GM21367 (cell line): Measurements from ENCODE around the gene DPF1.

Source experiments
- ATAC-seq: cut with Tn5 transposase; IDR thresholded peaks from one replicate; pipeline ENCODE4 v1.9.1; 2021; ENCODE audit not compliant: unreplicated experiment

The DPF1 gene

DNA sequence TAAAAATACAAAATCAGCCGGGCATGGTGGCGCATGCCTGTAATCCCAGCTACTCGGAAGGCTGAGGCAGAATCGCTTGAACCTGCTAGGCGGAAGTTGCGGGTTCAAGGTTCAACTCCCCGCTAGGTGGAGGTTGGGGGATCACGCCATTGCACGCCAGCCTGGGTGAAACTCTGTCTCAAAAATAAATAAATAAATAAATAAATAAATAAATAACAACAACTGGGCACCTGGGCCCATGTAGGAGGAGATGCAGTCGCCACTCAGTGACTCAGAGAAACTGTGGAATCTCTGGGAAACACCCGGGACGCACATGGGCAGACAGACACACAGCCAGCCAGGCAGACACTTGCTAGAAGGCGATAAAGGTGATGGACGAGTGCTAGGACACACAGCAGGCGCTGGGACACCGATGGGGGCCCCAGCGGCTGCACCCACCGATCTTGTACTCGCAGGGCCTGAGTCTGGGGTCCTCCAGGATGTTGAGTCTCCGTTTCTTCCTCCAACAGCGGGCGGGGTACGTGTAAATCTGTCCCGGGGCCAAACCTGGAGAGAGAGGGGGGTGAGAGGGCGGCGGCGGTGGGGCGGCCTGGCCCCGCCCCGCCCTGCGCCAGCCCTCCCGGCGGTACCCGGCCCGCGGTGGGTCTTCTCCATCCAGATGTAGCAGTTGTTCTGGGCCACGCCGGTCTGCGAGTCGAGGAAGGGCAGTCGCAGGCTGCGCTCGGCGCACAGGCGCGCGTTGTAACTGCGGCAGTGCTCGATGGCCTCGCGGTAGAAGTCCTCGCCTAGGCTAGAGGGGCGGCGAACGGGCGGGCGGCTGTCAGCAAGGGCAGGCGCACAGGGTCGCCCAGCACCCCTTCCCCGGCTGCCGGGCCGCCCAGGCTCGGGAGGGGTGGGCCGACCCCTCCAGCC, 1.8 kb downstream of the DPF1 start:
- no peak for ATAC-seq

DNA sequence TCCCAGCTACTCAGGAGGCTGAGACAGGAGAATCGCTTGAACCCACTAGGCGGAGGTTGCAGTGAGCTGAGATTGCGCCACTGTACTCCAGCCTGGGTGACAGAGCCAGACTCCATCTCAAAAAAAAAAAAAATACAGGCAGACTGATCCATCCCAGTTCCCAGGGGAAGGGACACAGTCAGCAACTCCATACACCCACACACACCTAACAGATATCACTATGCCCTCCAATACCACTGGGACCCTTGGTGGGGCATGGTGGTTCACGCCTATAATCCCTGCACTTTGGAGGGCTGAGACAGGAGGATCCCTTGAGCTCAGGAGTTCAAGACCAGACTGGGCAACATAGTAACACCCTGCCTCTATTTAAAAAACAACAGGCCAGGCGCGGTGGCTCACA, 2.6 kb downstream of the DPF1 start:
- no peak for ATAC-seq

DNA sequence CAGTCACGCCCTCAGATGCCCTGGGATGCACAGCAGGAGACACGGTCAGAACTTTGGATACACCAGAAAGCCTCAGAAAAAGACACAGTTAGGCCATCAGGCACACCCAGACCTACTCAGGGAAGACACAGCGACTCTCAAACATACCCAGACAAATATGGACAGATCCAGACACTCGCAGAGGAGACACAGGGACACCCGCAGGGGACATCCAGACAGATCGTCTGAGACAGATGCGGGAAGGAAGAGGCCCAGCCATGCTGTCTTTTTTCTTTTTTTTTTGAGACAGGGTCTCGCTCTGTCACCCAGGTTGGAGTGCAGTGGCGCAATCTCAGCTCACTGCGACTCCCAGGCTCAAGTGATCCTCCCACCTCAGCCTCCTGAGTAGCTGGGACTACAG, 4.8 kb downstream of the DPF1 start:
- no peak for ATAC-seq

DNA sequence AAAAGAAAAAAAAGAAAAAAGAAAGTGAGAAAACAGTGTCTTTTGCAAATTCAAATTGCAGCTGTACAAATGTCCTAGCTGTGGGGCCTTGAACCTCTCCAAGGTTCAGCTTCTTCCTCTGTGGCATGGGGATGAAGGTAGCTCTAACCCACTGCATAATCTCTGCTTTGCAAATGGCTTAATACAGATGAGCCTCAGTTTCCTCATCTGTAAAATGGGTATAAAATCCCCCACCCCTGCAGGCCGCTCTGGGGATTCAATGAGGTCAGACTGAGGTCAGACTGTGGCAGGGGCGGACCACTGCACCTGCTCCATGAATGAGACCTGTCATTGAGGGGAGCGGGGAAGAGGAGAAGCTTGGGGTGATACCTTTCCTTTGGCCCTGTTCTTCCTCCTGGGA, 5.8 kb downstream of the DPF1 start:
- ATAC-seq = no peak

DNA sequence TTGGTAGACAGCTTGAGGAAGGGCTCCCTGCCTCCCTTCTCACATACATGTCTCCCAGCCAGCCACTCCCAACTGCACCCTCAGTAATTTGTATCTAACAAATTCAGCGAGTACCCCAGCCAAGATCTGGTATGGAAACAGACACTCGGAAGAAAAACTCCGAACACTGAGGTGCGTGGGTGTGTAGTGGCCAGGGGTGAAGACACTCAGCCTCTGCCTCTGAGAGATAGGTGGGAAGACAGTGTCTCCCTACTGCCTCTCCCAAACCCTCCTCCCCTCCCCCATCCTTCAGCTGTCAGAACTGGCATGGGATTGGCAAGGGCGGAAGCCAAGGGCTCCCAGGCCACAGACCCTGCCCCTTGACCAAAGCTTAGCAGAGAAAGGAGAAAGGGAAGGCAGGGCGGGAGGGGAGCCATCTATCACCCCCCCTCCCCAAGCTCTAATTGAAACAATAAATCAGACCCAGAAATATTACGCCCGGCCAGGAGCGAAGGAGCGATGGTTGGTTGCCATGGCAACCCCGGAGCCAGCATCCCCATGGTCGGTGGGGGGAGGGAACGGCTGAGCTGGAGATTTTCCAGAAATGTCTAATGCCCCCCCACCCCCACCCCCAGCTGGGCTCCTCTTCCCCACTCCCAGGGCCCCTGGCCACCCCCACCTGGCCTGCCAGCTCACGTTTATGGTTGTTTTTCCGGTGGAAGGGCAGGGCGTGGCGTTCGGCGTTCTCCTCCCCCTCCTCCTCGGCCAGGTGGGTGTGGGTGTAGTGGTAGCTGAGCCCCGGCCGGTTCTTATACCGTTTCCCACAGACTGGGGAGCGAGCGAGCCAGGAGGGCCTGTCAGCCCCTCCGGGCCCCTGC, 7.0 kb downstream of the DPF1 start:
- no peak for ATAC-seq

DNA sequence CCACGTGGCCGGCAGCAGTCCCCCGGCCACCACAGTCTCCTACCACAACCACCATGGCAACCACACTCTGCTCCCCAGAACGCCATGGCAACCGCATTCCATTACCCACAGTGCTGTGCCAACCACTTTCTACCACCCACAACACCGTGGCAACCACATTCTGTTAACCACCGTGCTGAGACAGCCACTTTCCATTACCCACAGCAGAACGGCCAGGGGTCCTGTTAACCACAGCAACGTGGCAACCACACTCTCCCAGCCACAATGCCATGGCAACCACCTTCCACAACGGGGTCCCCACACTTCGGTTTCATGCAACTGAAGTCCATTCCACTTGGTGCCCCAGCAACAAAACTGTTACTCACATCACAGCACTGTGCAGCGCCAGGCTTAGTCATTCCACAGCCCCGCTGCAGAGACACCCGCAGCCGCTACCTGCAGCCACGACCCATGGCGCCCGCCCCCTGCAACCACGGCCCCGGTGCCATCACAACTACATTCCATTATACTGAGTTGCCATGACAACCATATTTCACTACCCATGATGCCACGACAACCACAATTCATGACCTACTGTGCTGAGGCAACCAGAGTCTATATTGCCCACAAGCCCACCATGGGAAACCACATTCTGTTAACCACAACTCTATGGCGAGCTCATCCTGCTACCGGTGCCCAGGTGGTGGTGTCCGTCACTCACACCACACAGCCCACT, 10.0 kb downstream of the DPF1 start:
- ATAC-seq = no peak

DNA sequence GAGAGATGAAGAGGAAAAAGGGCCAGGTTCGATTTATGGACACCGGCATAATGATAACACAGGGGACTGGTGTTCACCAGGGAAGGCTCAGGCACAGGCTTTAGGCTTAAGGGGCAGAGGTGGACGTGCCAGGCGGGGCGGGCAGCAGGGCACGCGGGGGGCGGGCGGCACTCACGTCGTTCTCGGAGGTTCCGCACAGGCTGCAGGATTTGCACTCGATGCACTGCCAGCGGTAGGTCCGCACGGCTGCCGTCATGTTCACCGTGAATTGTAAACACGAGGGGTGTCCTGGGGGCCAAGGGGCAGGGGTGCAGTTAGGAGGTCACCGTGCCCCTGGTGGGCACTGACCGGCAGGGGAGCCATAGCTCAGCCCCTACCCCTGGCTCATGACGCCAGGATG, 10.6 kb downstream of the DPF1 start:
- no peak for ATAC-seq

DNA sequence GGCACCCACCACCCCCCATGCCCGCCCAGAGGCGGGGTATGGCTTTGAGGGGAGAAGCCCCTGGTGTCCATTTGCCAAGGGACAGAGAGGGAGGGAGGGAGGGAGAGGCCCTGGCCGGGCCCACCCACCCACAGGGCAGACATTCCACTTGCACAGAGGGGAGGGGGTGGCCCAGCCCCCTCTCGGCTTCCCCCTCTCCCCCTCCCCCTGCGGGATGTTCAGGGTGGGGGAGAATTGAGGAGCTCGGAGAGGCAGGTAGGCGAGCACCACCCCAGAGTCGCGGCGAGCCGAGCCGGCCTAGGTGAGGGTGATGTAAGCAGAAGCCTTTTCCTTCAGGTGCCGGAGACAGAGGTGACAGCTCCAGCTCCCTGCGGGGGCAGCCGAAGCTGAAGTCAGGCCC, 12.3 kb downstream of the DPF1 start:
- no peak for ATAC-seq

DNA sequence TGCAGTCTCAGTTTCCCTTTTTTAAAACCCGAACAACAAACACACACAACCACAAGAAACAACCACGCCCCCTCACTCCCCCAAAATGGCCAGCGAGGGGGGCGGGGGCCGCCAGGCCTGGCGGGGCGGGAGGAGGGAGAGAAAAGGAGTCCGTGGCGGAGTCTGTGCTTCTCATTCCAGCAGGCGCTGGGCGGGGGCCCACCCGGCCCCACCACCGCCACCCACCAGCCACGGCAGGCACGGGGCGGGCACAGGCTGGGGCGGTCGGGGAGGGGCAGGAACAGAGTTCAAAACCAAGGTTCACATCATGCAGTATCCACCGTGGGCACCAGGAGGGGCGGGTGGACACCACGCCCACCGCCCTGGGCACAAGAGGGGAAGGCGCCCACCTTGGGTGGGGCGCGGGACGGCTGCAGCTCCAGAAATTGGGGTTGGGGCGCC, 12.9 kb downstream of the DPF1 start:
- ATAC-seq = no peak

DNA sequence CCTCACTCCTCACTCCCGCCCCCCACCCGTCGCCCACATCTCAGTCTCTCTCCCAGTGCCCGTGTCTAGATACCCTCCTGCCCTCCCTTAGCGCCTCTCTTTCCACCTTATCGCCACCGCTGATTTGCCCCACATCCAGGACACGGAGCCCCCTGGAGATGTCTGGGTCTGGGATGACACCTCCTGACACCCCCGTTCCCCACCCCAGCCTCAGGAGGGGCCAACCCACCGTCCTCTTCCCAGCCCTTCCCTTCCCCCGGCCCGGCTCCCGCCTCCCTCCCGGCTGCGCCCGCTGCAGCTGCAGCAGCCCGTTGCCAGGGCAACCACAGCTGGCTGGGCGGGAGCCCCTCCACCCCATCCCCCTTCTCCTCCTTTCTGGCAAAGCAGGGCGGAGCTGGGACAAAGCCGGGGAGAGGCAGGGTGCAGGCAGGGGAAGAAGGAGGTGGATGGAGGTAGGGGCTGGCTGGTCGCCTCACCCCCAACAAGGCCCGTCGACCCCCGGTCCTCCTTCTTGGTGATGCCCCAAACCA, 13.5 kb downstream of the DPF1 start:
- no peak for ATAC-seq

DNA sequence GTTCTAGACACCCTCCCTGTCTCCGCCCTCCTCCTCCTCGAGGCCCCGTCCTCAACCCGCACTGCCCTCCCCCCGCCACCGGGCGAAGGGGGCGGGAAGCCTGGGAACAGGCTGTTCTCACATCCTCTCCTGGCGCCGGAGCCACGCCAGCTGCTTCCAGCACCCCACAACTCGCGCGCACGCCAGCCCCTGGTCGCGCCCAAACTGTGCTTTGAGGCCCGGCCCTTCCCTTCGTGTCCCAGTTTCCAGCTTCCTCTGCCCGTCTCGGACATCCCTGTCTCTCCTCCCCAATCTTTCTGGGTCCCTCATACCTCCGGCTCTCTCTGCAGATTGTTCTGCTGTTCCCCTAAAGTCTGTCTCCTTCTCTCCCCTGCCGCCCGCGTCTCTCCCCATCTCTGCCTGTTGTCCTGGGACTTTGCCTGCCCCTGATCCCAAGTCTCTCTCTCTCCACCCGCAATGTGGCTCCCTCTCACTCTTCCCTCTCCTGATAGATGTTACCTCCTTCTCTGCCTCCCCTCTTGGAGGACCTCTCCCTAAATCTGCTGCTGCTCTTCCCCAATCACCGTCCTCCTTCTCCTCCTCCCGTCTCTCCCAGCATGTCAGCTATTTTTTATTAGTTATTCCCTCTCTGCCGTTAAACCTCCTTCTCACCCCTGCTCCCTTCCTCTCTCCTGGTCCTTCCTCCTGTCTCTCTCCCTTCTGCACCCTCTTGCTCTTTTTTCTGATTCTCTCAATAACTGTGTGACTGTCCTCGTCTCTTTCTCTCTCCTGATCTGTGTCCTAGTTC, 14.2 kb downstream of the DPF1 start:
- ATAC-seq = no peak

DNA sequence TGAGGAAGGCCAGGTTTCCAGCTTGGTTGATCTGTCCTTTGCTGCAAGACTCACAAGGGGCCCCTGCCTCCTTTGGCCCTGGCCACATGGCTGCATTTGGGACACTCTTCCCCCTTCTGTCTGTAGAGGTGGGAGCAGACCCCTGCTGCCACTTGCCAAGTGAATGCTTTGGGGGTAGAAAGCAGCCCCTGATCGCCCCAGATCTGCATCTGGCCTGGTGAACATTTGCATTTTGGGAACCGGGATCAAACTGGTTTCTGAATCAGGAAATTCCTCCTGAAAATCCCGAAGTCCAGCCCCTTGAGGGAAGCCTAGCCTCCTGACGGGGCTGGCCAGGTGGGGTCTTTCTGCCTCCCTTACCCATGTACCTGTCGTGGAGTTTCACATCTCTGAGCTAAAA, 14.9 kb downstream of the DPF1 start:
- no peak for ATAC-seq

DNA sequence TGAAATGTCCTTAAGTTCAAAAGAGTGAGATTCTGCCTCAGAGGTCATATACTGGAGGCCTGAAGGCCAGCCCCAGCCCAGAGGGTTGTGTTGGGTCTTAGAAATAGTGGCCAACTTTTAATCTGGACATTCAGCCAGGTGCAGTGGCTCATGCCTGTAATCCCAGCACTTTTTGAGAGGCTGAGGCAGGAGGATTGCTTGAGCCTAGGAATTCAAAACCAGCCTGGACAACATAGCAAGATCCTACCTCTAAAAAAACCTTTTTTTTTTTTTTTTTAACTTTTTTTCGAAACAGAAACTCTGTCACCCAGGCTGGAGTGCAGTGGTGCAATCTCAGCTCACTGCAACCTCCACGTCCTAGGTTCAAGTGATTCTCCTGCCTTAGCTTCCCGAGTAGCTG, 15.5 kb downstream of the DPF1 start:
- no peak for ATAC-seq

DNA sequence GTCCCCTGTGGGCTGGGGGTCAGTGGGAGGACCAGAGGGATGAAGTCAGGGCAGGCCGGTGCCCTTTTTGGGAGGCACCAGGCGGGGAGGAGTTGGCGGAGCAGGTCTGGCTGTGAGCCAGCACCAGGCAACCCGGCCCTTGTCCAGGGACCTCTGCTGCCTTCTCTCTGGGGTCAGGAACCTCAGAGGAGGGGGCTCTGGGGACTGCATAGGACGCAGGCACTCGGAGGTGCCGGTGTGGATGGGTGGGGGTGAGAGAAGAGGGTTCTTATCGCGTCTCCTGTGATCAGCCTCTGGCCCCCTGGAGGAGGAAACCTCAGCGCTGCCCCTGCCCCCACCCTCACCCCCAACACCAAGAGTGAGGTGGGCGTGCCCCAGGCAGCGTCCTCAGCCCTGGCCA, 16.5 kb downstream of the DPF1 start:
- ATAC-seq = no peak

DNA sequence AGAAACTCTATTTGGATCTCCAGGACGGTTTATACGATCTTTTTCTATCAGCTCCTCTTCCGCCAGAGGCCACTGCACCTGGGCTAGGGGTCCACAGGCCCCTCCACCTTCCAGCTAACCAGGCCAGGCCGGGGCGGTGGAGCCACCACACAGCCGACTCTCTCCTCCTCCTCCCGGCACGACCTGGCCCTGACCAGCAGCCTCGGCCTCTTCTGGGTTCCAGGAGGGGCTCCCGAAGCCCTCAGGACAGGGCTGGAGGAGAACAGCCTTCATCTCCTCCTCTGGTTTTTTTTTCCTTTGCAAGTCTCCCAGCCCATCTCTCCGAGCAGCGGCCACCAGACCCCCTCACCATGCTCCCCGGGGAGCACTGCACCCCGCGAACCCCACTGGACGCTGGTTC, 17.1 kb downstream of the DPF1 start:
- no peak for ATAC-seq

DNA sequence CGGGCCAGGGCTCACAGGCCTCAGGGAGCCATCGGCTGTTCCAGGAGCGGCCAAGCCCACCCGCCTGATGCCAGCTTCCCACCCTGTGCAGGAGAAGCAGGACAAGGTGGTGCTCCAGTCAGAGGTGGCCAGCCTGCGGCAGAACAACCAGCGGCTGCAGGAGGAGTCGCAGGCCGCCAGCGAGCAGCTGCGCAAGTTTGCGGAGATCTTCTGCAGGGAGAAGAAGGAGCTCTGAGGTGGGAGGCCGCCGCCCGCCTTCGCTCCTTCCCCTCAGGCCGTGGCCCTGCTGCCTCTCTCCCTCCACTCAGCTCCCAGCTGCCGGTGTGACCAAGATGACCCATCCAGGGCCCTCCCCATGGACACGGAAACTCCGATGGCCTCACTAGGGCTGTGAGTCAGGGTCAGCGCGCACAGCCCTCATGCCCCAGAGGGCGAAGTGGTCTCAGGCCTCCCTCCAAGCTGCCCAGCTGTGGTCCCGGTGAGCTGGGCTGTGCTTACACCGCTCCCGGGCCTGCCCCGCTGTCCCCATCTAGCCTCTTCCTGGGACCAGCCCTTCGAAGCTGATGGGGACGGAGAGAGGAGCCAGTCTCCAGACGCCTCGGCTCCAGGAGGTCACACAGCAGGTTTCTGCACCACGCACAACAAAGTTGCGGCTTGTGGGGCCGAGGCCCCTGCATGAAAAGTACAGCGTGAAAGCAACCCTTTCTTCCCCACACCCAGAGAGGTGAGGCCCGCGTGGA, 17.8 kb downstream of the DPF1 start:
- ATAC-seq = no peak

DNA sequence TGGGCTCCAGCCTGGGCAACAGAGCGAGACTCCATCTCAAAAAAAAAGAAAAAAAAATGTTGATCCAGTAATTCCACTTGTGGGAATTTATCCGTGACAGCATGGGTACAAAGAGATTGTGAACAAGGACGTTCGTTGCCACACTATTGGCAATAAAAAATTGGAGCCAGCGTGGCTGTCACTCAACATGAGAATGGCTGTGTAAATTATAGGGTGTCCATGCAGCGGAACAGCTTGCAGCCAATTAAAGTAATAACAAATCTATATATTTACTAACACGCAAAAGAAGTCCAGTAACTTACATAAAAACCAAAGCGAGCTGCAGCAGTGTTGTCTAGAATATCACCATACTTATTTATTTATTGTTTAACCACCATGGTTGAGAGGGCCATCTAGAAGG, 19.3 kb downstream of the DPF1 start:
- no peak for ATAC-seq

DNA sequence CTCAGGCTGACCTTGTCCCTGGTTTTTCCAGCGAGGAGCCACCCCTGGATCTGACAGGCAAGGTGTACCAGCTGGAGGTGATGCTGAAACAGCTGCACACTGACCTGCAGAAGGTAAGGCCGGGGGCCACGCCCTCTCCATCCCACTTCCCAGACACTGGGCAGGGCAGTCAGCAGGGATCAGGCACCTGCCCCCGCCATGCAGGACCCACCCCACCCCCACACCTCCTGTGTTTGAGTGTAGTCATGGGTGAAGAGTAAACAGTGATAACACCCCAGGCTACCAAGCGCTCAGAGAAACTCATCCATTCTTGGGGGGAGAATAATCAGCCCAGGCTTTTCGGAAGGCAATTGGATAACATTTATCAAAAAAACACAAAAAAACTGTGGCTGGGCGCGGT, 19.9 kb downstream of the DPF1 start:
- ATAC-seq = no peak

DNA sequence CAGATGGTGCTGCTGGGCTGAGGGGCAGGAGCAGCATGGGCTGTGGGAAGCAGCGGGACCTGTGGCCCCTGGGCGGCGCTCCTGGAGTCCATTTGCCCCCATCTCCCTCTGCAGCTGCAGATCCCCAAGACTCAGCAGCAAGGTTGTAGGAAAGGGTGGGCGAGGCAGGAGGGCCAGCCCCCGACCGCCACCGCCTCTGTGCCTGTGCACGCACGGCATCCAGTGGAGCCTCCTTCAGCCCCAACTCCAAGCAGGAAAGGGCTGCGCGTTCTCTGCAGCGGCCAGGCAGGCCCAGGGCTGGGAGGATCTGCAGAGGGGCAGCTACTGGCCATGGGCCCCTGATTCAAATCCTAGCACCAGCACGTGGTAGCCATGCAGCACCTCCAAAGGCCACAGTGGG, 20.8 kb downstream of the DPF1 start:
- no peak for ATAC-seq

DNA sequence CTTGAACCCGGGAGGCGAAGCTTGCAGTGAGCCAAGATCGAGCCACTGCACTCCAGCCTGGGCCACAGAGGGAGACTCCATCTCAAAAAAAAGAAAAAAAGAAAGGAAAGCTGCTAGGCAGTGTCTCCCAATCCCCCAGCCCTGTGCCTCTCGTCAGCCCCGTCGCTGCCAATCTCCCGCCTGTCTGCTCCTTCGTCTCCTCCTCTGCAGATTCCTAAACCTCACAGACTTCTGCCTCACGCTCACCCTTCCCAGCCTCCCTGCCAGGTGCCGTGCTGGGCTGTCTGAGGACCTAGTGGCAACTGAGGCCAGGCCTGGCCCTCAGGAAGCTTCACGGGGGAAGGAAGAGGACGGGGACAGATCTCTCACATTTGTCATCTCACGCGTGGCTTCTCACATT, 21.5 kb downstream of the DPF1 start:
- no peak for ATAC-seq
